GM18517 (cell line): Measurements from ENCODE around the gene A1CF.

Experiments used
- ATAC-seq: cut with Tn5 transposase; IDR thresholded peaks from one replicate; pipeline ENCODE4 v1.9.1; 2021; ENCODE audit warnings: mild to moderate bottlenecking, moderate library complexity; ENCODE audit not compliant: unreplicated experiment

Gene A1CF

DNA sequence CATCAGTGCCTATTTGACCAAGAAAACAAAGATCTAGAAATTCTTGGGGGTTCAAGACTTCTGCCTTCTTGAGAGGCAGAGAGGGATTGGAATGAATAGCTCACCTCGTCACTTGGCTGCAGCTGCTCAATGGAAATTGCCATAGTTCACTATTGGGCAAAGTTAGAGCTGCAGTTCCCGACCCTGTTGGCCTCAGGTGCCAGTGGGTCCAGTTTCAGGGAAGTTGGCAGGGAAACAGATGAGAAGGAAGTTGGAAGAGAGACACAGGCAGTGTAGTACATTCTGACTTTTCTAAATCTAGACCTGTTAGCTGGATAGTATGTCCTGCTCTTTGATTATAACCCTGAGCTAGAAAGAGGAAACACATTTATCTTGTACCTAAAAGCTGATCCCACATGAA, 19.1 kb downstream of the A1CF start:
- ATAC-seq = no peak

DNA sequence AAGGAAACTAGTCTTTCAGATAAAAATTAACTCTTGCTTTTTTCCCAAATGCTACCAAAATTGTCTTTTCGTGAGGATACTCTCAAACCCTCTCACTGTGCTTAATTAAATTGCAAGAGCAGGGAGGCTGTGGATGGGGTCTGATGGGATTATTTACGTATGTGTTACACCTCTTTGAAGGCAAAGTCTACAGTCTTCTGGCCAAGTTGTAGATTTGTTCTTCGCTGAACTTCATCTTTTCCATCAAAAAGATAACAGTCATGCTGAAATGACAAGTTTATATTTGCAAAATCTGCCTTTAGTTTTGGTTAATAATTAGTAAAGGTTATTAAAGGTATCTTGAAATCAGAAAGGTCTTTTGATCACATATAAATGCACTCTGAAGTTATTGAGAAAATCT, 22.7 kb downstream of the A1CF start:
- ATAC-seq = no peak

DNA sequence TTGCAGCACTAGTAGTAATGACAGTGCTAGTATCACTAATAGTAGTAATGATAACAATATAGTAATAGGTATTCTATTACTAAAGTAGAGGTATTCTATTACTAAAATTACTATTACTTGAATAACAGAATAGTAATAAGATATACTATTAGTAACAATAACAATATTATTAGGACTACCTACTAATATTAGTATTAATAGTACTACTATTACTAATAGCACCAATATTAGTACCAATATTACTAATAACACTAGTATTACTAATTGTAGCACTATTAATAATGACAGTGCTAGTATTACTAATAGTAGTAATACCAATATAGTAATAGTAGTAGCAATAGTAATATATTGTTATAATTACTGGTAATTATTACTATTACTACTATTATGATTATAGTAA, 24.1 kb downstream of the A1CF start:
- ATAC-seq = no peak

DNA sequence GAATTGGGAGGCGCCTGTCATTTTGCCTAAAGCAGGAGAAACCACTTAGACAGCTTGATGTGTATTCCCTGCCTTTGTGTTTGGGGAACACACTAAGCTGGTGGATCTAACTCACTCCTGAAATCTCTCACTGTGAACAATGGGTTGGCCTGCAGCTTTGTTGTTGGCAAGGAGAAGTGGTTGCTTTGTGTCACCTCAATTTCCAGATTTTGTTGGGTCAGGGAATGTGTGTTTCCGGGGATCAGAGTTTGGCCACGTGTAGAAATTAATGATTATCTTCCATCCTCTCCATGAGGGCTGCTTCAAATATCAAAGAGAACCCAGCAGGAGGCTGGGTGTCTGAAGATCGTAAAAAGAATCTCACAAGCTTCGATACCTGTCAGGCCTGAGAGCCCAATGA, 27.8 kb downstream of the A1CF start:
- ATAC-seq = no peak

DNA sequence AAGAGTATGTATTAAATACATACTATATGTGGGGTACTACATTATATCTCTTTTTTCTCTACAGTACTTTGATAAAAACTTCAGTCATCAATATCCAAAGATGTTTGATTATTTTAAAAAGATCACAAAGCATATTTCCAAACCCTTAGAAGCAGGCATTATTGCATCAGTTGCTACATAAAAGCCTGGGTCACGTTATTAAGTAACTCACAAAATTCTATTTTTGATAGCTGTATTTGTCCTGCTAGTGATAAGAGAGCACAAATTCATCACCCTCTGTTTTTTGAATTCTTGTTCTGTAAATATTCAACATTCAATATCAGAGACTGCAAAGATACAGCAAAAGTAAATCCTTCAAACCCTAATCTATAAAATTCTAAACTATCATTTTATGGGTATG, 30.0 kb downstream of the A1CF start:
- no peak for ATAC-seq

DNA sequence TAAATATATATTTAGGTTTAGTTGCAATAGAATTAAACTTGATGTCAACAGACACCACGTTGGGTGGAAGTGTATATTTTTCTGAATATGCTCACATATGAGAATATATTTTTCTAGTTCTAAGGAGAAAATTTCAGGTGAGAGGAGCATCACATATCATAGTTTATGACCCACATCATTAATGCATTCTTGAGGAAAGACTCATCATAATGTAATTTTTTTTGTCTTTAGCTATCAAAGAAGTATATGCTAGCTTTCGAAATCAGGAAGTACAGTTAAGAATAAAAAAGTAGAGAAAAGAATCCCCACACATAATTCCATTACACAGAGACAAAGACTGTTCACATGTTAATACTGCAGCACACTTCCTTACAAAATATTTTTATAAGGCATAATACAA, 30.4 kb downstream of the A1CF start:
- no peak for ATAC-seq

DNA sequence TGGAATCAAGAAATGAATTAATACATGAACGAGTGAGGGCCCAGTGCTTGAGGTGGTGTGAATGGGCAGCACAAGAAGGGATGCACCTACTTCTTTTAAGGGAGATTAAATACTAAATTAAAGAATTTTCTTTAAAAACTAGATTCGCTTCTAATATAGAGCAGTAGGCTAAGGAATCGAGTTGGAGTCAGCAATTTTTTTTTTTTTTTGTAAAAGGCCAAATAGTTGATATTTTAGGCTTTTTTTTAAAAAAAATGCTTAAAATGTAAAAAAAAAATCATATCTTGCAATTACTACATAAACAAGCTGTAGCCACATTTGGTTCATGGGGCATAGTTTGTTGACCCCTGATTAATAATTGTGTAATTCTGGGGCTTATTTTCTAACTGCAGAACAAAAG, 31.9 kb downstream of the A1CF start:
- ATAC-seq = no peak

DNA sequence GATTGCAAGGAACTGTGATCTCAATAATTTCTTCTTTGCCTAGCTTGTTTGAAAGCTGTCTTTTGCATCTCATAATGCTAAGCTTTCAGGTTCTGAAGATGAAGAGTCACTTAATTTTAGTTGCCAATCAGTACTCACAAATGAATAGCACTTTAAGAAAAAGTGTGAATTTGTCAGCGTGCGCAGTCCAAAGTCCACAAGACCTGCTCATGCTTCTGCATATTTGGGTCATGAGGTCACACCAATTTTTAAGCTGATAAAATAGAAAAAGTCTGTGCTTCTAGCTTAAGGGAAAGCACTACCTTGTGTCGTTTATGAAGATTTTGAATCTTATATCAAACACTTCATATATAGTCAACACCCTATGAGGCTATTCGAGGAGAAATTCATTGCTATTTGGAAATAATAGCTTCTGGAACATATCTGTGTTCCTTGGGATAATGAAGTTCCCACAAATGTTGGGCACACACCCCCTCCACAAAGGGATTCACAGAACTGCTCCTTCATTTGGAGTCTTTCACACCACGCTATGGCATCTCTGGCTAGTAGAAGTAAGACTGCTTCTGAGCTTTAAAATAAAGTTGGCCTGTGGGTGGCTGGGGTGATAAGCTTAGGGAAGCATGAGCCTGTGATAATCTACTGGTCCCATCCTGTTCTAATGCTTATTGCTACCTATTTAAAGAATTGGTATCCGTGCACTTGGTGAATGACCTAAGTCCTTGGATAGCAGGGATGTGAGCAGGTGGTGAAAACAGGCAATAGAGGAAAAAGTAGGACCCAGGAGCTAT, 33.3 kb downstream of the A1CF start:
- ATAC-seq = no peak

DNA sequence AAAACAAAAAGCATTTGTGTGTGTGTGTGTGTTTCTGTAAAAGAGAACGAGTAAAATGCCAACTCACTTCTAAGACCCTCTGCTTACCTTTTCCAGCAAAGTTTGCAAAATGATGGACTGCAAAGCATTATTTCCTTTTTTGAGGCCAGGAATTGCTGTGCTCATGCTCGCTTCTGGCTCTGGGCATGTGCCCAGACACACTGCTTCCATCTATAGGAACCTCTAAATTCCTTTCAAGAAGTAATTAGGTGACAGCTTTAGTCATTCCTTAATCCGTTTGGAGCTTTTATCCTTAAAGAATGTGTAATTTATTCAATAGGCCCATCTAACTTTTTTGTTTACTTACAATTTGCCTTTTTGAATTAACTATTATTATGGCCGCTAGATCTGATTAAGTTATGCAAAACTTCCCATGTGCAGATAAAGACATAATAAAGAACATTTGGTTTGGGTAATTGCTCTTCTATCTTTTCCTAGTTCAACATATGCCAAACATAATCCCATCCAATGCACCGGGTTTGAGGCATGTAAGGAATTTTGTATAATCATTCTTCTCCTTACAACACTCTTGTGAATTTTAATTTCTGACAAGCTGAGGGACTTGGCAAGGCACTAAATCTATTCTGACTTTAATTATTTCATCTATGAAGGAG, 34.7 kb downstream of the A1CF start:
- ATAC-seq = no peak

DNA sequence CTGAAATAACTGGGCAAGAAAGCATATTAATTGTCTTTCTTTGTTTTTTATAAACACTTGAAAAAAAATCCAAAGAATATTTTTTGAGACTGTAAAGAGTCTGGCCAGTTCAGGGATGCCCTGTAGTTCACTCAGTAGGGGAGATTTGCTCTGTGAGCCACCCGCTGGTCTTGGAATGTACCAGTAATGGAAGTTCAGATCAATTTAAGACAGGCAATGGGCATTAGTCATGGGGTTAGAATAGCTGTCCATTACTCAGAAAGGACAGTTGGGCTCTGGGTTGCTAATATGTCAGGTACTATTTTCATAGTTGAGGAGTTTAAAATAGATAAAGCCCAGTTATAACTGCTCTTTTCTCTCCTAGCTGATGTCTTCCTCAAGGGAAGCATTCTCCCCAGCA, 38.7 kb downstream of the A1CF start:
- ATAC-seq = no peak

DNA sequence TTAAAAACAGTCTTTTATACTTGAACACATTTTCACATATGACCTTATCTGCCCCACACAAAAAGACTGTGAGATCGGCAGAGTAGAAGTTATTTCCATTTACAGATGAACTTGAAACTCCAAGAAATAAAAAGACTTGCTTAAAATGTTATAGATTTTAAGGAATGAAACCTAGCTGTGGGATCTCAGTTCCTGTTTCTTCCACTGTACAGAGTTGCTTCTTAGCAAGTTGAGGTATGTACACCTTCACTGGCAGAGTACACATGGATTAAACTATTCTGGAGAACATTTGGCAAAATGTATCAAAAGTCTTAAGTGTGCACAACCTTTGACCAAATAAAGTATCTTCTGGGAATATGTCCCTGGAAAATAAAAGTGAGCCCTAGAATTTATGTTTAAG, 48.3 kb downstream of the A1CF start:
- ATAC-seq = no peak

DNA sequence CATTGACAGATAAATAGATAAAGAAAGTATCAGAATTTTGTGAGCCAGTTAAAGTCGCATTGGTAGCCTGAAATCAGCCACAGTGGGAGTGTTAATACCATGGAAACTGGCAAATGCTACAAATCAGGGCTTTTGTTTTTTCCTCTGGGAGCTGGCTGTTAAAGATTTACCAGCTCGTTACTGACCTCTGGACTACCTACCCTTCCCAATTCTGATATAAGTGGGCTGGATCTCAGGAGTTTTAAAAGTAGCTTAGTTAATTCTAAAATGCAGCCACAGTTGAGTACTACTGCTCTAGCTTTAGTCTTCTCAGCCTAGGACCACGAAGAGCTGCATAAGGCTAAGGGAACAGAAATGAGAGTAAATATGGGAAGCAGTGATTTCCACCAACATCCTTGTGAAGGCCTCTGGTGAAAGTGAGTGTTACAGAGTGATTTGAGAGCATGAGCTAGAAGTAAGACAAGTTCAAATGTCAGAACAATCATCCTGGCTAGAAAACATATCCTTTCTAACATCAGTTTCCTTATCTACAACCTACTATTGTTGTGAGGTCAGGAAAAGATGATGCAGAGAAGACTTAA, 53.2 kb downstream of the A1CF start:
- no peak for ATAC-seq

DNA sequence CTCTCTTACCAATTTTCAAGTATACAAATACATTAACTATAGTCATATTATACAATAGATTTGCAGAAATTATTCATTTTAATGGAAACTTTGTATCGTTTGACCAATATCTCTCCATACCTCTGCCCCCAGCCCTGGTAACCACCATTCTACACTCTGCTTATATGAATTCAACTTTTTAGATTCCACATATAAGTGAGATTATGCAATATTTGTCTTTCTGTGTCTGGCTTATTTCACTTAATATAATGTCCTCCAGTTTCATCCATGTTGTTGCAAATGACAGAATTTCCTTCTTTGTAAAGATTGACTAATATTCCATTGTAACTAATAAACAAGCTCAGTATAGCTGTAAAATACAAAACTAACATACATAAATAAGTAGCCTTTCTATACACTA, 55.4 kb downstream of the A1CF start:
- no peak for ATAC-seq

DNA sequence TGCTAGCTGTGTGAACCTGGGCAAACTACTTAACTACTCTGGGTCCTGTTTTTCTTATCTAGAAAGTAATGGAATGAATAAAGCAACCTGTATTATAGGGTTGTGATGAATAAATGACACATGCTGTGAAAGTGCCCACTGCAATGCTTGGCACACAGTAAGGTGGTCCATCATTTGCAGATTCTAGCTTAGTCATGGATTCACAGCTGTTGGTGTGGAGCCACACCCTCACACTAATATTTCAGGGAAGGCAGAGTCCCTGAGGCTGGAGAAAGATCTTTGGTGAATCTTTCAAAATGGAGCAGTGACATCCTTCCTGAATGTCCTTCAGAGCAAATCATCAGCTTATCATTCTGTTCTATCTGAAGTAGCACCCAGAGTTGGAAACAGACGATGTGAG, 60.6 kb downstream of the A1CF start:
- ATAC-seq = no peak

DNA sequence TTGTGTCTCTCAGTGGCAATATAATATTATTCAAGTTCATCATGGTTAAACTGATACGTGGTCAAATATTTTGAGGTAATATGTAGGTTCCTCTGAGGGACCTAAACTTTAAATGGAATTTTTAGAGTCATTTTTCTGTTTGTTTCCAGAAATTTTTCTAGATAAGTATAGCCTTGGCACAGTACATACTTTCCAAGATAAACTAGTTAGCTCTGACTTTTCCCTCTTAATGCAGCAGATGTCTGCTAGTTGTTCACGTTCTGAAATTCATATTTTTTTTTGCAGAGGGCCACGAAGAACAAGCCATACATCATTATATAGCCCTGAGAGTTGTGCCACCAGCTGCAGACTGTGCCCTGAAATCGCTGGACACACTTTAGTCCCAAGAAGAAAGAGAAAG, 61.6 kb downstream of the A1CF start:
- no peak for ATAC-seq

DNA sequence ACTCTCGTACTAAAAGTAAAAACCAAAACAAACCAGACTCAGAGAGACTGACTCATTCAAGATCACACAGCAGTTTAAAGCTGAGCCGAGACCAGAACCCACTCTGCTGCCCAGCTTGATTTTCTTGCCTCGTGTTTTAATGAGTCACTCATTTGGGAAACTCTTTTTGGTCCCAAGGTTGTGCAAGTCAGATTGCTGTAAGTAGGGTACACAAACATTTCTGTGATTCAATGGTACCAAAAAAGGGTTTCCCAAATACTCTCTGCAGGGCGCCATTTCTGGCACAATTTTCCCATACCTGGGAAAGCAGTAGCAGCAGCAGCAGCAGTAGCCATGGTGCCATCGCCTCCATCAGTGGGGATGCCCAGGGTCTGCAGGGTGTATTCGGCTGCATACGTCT, 75.8 kb downstream of the A1CF start:
- ATAC-seq = no peak

DNA sequence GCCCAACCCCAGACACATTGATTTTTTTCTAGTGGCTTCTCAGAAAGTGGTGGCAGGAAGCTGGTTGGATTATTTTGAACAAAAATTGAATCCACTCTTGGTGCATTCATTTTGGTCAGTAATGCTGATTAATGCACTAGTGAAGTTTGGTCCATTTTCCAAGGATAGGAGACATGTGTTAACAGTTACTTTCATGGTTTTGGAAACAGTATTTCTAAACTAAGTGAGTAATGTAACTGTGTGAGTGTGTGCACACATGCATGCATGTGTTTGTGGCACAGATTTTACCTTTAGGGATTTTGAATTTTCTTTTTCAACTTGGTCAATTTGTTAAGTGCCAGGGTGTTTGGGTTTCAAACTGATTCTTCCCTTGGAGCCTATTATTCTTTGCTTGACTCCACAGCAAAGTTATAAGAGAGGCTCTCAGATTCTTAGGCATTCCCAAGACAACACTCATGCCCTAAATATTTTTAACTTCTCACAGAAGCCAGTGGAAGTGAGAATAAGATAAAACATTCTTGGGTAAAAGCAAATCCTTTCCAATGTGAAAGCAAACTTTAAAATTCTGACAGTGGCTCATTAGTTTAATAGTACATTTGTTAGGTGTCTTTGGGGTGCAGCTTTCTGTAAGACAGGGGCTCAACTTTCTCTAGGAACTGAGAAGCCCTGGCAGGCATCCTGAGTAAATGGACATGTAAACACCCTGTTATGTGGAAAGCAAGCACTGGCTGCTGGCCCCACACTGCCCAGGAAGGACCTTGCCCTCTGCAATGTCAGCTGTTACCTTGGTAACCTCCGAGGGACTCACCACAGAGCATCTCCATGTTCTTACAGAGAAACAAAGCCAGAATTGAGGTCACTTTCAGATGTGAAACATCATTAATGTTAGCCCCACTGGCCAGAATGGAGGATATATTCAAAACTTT, 77.3 kb downstream of the A1CF start:
- ATAC-seq = no peak

DNA sequence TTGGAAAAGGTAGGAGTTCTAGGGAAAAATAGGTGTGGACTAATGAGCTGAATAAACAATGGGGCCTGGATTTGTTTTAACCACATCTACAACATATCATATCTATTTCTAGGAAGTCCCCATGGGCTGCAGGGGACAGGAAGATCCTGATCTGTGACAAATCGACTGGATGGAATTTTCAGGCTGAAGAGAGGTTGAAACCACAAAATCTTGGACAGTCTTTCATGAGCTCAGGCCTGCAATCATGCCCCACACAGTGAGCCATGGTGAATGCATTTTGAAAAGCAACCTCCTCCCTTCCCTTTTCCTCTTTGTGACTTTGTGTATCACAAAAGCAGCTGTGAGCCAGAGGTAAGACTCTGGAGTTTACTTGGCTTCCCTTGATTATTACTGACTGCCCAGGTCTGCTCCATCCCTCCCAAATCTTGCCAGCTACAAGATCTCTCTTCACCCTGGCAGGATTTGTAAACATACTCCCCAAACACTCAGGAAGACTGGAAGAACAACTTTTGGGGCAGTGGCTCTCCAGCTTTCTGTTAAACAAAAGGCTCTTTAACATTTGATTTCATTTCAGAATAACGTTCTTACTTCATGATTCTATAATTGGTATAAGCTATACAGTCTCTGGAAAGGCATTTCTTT, 79.3 kb downstream of the A1CF start:
- ATAC-seq = no peak

DNA sequence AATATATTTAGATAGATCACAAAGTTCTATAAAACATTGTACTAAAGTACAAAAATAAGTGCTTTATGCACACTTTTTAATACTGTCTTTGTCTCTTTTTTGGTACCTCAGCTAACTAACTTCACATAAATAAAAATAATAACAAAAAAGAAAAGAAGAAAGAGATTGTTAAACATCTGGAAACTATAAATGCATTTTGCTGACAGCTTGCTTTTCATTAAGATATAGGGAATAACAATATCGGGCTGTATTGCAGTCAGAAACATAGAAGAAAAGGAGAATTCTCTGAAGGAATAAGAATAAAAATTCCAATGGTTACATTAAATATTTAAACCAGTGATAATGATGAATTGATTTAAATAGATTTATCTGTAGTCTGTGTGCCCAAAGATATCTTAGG, 85.8 kb downstream of the A1CF start:
- ATAC-seq = no peak

DNA sequence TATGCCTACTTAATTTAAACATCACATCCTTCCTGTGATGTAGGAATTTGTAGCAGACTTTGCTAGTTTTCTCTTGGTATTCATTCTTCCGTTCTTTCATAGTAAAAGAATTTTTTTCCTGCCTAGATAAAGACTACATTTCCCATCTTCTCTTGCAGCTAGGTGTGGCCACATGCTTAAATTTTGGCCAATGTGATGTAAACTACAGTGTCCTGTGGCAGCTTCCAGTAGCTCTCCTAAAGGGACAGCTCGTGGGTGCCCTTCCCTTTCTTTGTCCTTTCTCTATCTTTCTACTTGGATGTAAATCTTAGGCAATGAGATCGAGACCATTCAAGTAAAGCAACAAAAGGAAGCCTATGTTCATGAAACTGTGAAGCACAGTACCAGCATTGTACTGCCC, 87.1 kb downstream of the A1CF start:
- no peak for ATAC-seq

DNA sequence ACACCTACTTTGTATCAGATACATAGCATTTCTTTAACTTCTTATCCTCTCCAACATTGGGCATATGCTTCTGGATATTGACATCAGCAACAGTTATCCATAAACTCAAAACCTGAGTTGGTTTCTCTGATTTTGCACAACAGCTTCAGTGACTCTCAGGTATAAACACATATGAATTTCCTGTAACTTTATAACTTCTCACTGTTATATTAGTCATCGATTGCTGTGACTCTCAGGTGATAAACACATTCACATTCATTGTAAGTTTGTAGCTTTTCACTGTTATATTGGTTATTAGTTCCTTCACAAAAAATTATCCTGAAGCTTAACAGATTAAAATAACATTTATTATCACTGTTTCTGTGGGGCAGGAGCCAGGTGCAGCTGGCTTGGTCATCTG, 88.7 kb downstream of the A1CF start:
- ATAC-seq = no peak
